K562 (cell line): ENCODE data around the gene NTM. TPM values are rescaled to one million over a fixed set of nuclear protein-coding genes. Genes with fewer than 3 reads are reported as not detected.

Experiments used
- ATAC-seq: fragments of 200-7000 bp; cut with Tn5 transposase; 3 replicates; pipeline ENCODE4 v1.9.1; 2020; ENCODE audit warnings: moderate library complexity
- BruUV-seq: library from RNA; stranded (reverse); fragments of 400-500 nt; replicated peaks from 2 replicates; lab custom pipeline; 2021; lab: Mats Ljungman, UMichigan
- CTCF ChIA-PET: fragments of 300-600 bp; formaldehyde crosslinking; extraction: SDS; loops from one replicate; lab custom pipeline; 2021; ENCODE audit warnings: low intra/inter-chr PET ratio; lab: Yijun Ruan, JAX
- POLR2A ChIA-PET: fragments of 300-600, 350-650 bp; sonication (Branson Sonifier 250); formaldehyde crosslinking; extraction: SDS; loops from one replicate; lab custom pipeline; 2021; ENCODE audit warnings: antibody characterized with exemption, inconsistent platforms; lab: Yijun Ruan, JAX
- DNase-seq, 4 experiments: peaks; one replicate each; pipeline versions ENCODE4 v3.0.0 to v3.0.0-alpha.2; 2011 to 2018; ENCODE audit warnings: low spot score in 3 of 4, mixed read lengths in 3 of 4; ENCODE audit errors: extremely low read depth in 1 of 4
- FAIRE-seq: peaks from 2 replicates; lab custom pipeline; 2011; peaks lifted over from hg19 to GRCh38; lab: Jason Lieb, UNC
- H2AFZ ChIP-seq: 2 replicates; pipeline ENCODE4 v1.6.0; 2011; ENCODE audit warnings: low read depth, low read length, control low read depth, inconsistent platforms
- H3K27ac ChIP-seq: fragments of 200-600 bp; 3 replicates; pipeline ENCODE4 v1.8.0; 2011; ENCODE audit warnings: low read depth, mild to moderate bottlenecking, control low read depth, inconsistent platforms, low read length, moderate library complexity, mixed read lengths; ENCODE audit errors: extremely low read depth
- H3K27me3 ChIP-seq, 2 experiments: fragments of 300-600 bp in 1 of 2; 2 replicates in 1 of 2; 3 replicates in 1 of 2; pipeline versions ENCODE4 v1.6.0 to v1.8.0; 2011; ENCODE audit warnings: inconsistent platforms in 2 of 2, low read length in 2 of 2, mild to moderate bottlenecking in 1 of 2, mixed read lengths in 1 of 2, moderate library complexity in 1 of 2; ENCODE audit not compliant: control insufficient read depth in 2 of 2, insufficient read depth in 2 of 2
- H3K36me3 ChIP-seq: fragments of 300-600 bp; 3 replicates; pipeline ENCODE4 v1.8.0; 2011; ENCODE audit warnings: mild to moderate bottlenecking, low read length, inconsistent platforms; ENCODE audit not compliant: control insufficient read depth, insufficient read depth
- H3K4me1 ChIP-seq, 2 experiments: fragments of 200-600 bp in 1 of 2; replicated peaks in 1 of 2; 2 replicates in 1 of 2; 3 replicates in 1 of 2; pipeline versions ENCODE4 v1.5.1 to v1.8.0; 2011; ENCODE audit warnings: inconsistent platforms in 2 of 2, low read length in 2 of 2, mild to moderate bottlenecking in 1 of 2, mixed read lengths in 1 of 2, moderate library complexity in 1 of 2; ENCODE audit not compliant: control insufficient read depth in 2 of 2, insufficient read depth in 2 of 2
- H3K4me2 ChIP-seq: 2 replicates; pipeline ENCODE4 v1.6.1; 2011; ENCODE audit warnings: low read length, control low read depth, inconsistent platforms, mixed read lengths; ENCODE audit not compliant: insufficient read depth
- H3K4me3 ChIP-seq: fragments of 200-600 bp; sonication (generic), shearing (Covaris generic); 2 replicates; pipeline ENCODE4 v1.5.1; 2016; ENCODE audit warnings: control low read depth, inconsistent platforms
- H3K79me2 ChIP-seq: fragments of 200-600 bp; 3 replicates; pipeline ENCODE4 v1.8.0; 2011; ENCODE audit warnings: low read length, inconsistent platforms; ENCODE audit not compliant: control insufficient read depth, insufficient read depth
- H3K9ac ChIP-seq, 2 experiments: 2 replicates each; pipeline versions ENCODE4 v1.6.0 to v1.6.1; 2011; ENCODE audit warnings: low read depth in 2 of 2, low read length in 2 of 2, control low read depth in 1 of 2, inconsistent platforms in 1 of 2, mild to moderate bottlenecking in 1 of 2, mixed read lengths in 1 of 2; ENCODE audit not compliant: insufficient read depth in 1 of 2
- H3K9me1 ChIP-seq: one replicate; pipeline ENCODE4 v1.6.0; 2011; ENCODE audit warnings: inconsistent platforms, mild to moderate bottlenecking, low read length, moderate library complexity; ENCODE audit not compliant: control insufficient read depth, insufficient read depth
- H3K9me3 ChIP-seq: replicated peaks from 2 replicates; pipeline ENCODE4 v1.5.1; 2011; ENCODE audit warnings: low read depth, low read length, inconsistent platforms; ENCODE audit not compliant: control insufficient read depth, insufficient read depth
- H4K20me1 ChIP-seq: replicated peaks from 2 replicates; pipeline ENCODE4 v1.6.1; 2011; ENCODE audit warnings: low read length, inconsistent platforms, mixed read lengths; ENCODE audit not compliant: control insufficient read depth, insufficient read depth
- EP400 ChIP-seq: fragments of 450-650 bp; IDR thresholded peaks from 2 replicates; pipeline ENCODE4 v1.6.1; 2017; ENCODE audit warnings: antibody characterized with exemption, mild to moderate bottlenecking, moderate library complexity
- MAX ChIP-seq: sonication (generic); formaldehyde crosslinking; IDR thresholded peaks from 2 replicates; pipeline ENCODE4 v1.9.0; 2022; ENCODE audit warnings: mild to moderate bottlenecking, missing genetic modification reagents
- MLLT1 ChIP-seq, 2 experiments: fragments of 450-650 bp; IDR thresholded peaks; 2 replicates each; pipeline ENCODE4 v1.6.1; 2016
- NR0B1 ChIP-seq: fragments of 450-650 bp; IDR thresholded peaks from one replicate; pipeline ENCODE4 v1.6.1; 2018; ENCODE audit warnings: mild to moderate bottlenecking, moderate library complexity; ENCODE audit not compliant: partially characterized antibody
- NR3C1 ChIP-seq: sonication (generic); formaldehyde crosslinking; IDR thresholded peaks from 2 replicates; pipeline ENCODE4 v1.8.1; 2022; ENCODE audit warnings: missing genetic modification reagents
- PBX2 ChIP-seq, 2 experiments: IDR thresholded peaks in 1 of 2; conservative IDR thresholded peaks in 1 of 2; 2 replicates each; pipeline ENCODE4 v1.6.1; 2016; ENCODE audit warnings: low read depth in 2 of 2, mild to moderate bottlenecking in 1 of 2, missing compliant biosample characterization in 1 of 2, missing genetic modification characterization in 1 of 2, moderate library complexity in 1 of 2
- PYGO2 ChIP-seq: fragments of 450-650 bp; IDR thresholded peaks from 2 replicates; pipeline ENCODE4 v1.6.1; 2016; ENCODE audit warnings: mild to moderate bottlenecking, missing genetic modification characterization, moderate library complexity, missing compliant biosample characterization
- RBBP5 ChIP-seq: fragments of 200-600 bp; sonication (generic); IDR thresholded peaks from 2 replicates; pipeline ENCODE4 v1.6.1; 2012; ENCODE audit warnings: borderline replicate concordance, mild to moderate bottlenecking, low read length, control low read depth, inconsistent platforms; ENCODE audit not compliant: insufficient read depth, poor library complexity, severe bottlenecking
- RBM34 ChIP-seq: fragments of 200-400 bp; formaldehyde crosslinking; IDR thresholded peaks from 2 replicates; pipeline ENCODE4 v1.6.1; 2018; ENCODE audit warnings: low read length, borderline replicate concordance; ENCODE audit not compliant: insufficient read depth
- ZBTB2 ChIP-seq: fragments of 450-650 bp; IDR thresholded peaks from 2 replicates; pipeline ENCODE4 v1.6.1; 2016; ENCODE audit warnings: antibody characterized with exemption
- ZNF165 ChIP-seq: fragments of 250-450 bp; sonication (Bioruptor Pico); IDR thresholded peaks from 2 replicates; pipeline ENCODE4 v1.4.0; 2020; ENCODE audit warnings: borderline replicate concordance
- ZNF253 ChIP-seq: fragments of 250-450 bp; sonication (Bioruptor Pico); conservative IDR thresholded peaks from 2 replicates; pipeline ENCODE4 v1.6.1; 2021; ENCODE audit warnings: mild to moderate bottlenecking
- ZNF3 ChIP-seq: fragments of 250-450 bp; sonication (Bioruptor Pico); IDR thresholded peaks from 2 replicates; pipeline ENCODE4 v1.5.0; 2021; ENCODE audit warnings: mild to moderate bottlenecking, moderate library complexity
- WGBS: fragments of 100-300 bp; shearing (Covaris generic); methylation state at CpG from one replicate; pipeline ENCODE4 v1.1.6; 2016; ENCODE audit warnings: low coverage, mixed read lengths; ENCODE audit not compliant: insufficient coverage; ENCODE audit errors: missing lambda C conversion rate; 5-methylcytosine and 5-hydroxymethylcytosine counted together
- in situ Hi-C: fragments of 300-500 bp; cut with MboI; formaldehyde crosslinking; loops from 4 replicates; pipeline ENCODE4 v1.15.0; 2018; ENCODE audit warnings: inconsistent platforms, mixed read lengths
- intact Hi-C: fragments of 100-400 bp; cut with micrococcal nuclease; formaldehyde crosslinking; loops from 2 replicates; pipeline ENCODE4 v1.14.2; 2022
- polyA plus RNA-seq, 8 experiments: library from polyadenylated mRNA; depleted of rRNA in 4 of 8; stranded (reverse) in 5 of 8; unstranded in 3 of 8; fragments of >200 nt; fragmentation: Nextera tagmentation in 2 of 8; fragmentation: Illumina TruSeq in 1 of 8; extraction: Ambion mirVana in 2 of 8; extraction: Trizol in 1 of 8; gene quantifications; 2 replicates each; pipeline versions ENCODE4 v1.2.1 to v1.2.3, GENCODE V29; 2011 to 2014; ENCODE audit warnings: inconsistent platforms in 1 of 8, missing spikeins in 1 of 8
- total RNA-seq, 7 experiments: library from RNA; depleted of rRNA in 6 of 7; stranded (reverse); fragments of >200 nt in 6 of 7; fragmentation: Illumina TruSeq in 2 of 7; extraction: Trizol in 2 of 7; gene quantifications; 2 replicates each; pipeline versions ENCODE4 v1.2.1 to v1.2.3, GENCODE V29; 2011 to 2021; ENCODE audit warnings: low replicate concordance in 1 of 7

Gene NTM
- total and polyA plus RNA-seq, 9 of the 15 experiments (the other 6 are each of a cell fraction or from before 2014, with no cell fraction given): not detected

- Histone ChIP-seq H3K9me1 (no peaks in the 10 kb centered on the region), H3K4me1 (no peaks in the 10 kb centered on the region), H3K79me2 (no peaks in the 10 kb centered on the region), H3K36me3 (no peaks in the 10 kb centered on the region), H4K20me1 (no peaks in the 10 kb centered on the region), H3K4me3 (no peak overlapping the region), H3K9me3 (no peaks in the 10 kb centered on the region; the same call in 1 of the 2 replicates), H2AFZ (no peak overlapping the region), H3K9ac (no peak overlapping the region), H3K27me3 (no peaks in the 10 kb centered on the region), H3K4me2 (no peak overlapping the region), H3K27ac (no peak overlapping the region)
- ATAC-seq: no peak
- CTCF ChIA-PET: no interaction called here
- POLR2A ChIA-PET: no interaction called here
- no TSS peak for BruUV-seq
- 7% methylated on average over 3 of the region's 4 CpGs for WGBS
- no peak for FAIRE-seq
- intact Hi-C loops: loop anchor here (5.0 kb wide), 1 partner anchor 290 kb away; no protein-coding TSS in a partner anchor
- in situ Hi-C loops: no loop called here
- no peak for DNase-seq
- TF ChIP-seq ZNF3 (no peak), PBX2 (CRISPR knock-in tag; IDR thresholded peaks at IDR 0.05; ENCODE audit: low read depth) (no peak), PBX2 (tag; conservative IDR thresholded peaks at IDR 0.05; ENCODE audit: low read depth) (no peak), NR3C1 (CRISPR knock-in tag) (no peak), NR0B1 (no peak), RBM34 (no peak), ZNF165 (CRISPR knock-in tag) (no peak), RBBP5 (no peak), EP400 (no peak), ZNF253 (no peak), MAX (no peak), ZBTB2 (no peak), PYGO2 (tag) (no peak), MLLT1 (IDR thresholded peaks at IDR 0.05) (no peak)
Observed at GRCh38 chr11:132036746-132037466, 666.5 kb downstream of the NTM start.
